GM12878 (cell line): Measurements from ENCODE around the gene RAD23B. TPM values are rescaled to one million over a fixed set of nuclear protein-coding genes. Genes with fewer than 3 reads are reported as not detected.

Experiments
- EGR1 ChIP-seq, 2 experiments: IDR thresholded peaks; 1 replicate in 1 of 2; 2 replicates in 1 of 2; pipeline ENCODE4 v1.6.1; 2011 to 2012; ENCODE audit warnings: low read depth in 2 of 2, low read length in 2 of 2, borderline replicate concordance in 1 of 2, mild to moderate bottlenecking in 1 of 2, moderate library complexity in 1 of 2
- GATAD2B ChIP-seq: fragments of 450-650 bp; conservative IDR thresholded peaks from 2 replicates; pipeline ENCODE4 v1.6.1; 2017; ENCODE audit warnings: low read depth, mild to moderate bottlenecking, moderate library complexity
- IKZF2 ChIP-seq, 2 experiments: fragments of 450-650 bp; IDR thresholded peaks; 2 replicates each; pipeline ENCODE4 v1.6.1; 2017; ENCODE audit warnings: mild to moderate bottlenecking in 2 of 2, moderate library complexity in 2 of 2
- PKNOX1 ChIP-seq: fragments of 450-650 bp; IDR thresholded peaks from 2 replicates; pipeline ENCODE4 v1.6.1; 2016; ENCODE audit warnings: mild to moderate bottlenecking
- REST ChIP-seq: IDR thresholded peaks from 2 replicates; pipeline ENCODE4 v1.6.1; 2012; ENCODE audit warnings: mild to moderate bottlenecking, low read depth, low read length
- STAT1 ChIP-seq: fragments of 450-650 bp; conservative IDR thresholded peaks from 2 replicates; pipeline ENCODE4 v1.6.1; 2014; ENCODE audit warnings: antibody characterized with exemption, mild to moderate bottlenecking
- TARDBP ChIP-seq: IDR thresholded peaks from 2 replicates; pipeline ENCODE4 v1.6.1; 2016; ENCODE audit warnings: borderline replicate concordance
- USF2 ChIP-seq: IDR thresholded peaks from 2 replicates; pipeline ENCODE4 v1.6.1; 2011; ENCODE audit warnings: low read depth, low read length, improper control_type of control experiment, borderline replicate concordance
- WRNIP1 ChIP-seq: IDR thresholded peaks from 2 replicates; pipeline ENCODE4 v1.6.1; 2011; ENCODE audit warnings: low read depth, low read length, improper control_type of control experiment, borderline replicate concordance
- polyA plus RNA-seq, 11 experiments: library from polyadenylated mRNA; depleted of rRNA in 4 of 11; unstranded in 6 of 11; stranded (reverse) in 5 of 11; fragments of >200 nt; fragmentation: Nextera tagmentation in 4 of 11; fragmentation: Illumina TruSeq in 1 of 11; extraction: Ambion mirVana in 4 of 11; extraction: Trizol in 1 of 11; gene quantifications; 1 replicate in 1 of 11; 2 replicates in 10 of 11; pipeline versions ENCODE4 v1.2.1 to v1.2.3, GENCODE V29; 2011 to 2016; ENCODE audit warnings: inconsistent platforms in 2 of 11, missing spikeins in 2 of 11, low read depth in 1 of 11
- total RNA-seq, 4 experiments: library from RNA; depleted of rRNA in 3 of 4; stranded (reverse); fragments of >200 nt in 3 of 4; fragmentation: Illumina TruSeq in 1 of 4; extraction: Trizol in 1 of 4; gene quantifications; 2 replicates each; pipeline versions ENCODE4 v1.2.1 to v1.2.3, GENCODE V29; 2013 to 2021

RAD23B gene
- total and polyA plus RNA-seq, 10 of the 15 experiments (the other 5 are each of a cell fraction or from before 2014, with no cell fraction given): 10.3 to 256 (median 54.6) TPM

- TF ChIP-seq PKNOX1 (no peak), IKZF2 (IDR thresholded peaks at IDR 0.05) (no peak), STAT1 (no peak), WRNIP1 (no peak), GATAD2B (no peak), TARDBP (no peak), EGR1 (IDR thresholded peaks at IDR 0.05; ENCODE audit: borderline replicate concordance in 1 of 2, low read depth in 2 of 2, low read length in 2 of 2) (no peak), REST (no peak), USF2 (no peak)
Observed at GRCh38 chr9:107345327-107345726, 62.2 kb downstream of the RAD23B start (continued).
